ENCODE data around the gene FTSJ1.

The FTSJ1 gene

GRCh38 chrX:48492293-48492910, 16.4 kb downstream of the FTSJ1 start:
- Histone ChIP-seq H3K79me1 (ENCODE audit: low read length) (no peaks in the 10 kb centered on the region), H3K27ac (ENCODE audit: low read depth, low read length) (no peak overlapping the region)
- no CpG with 5 or more reads among the region's 7 CpGs for WGBS (ENCODE audit: extremely low coverage, insufficient coverage, low lambda C conversion rate)

DNA sequence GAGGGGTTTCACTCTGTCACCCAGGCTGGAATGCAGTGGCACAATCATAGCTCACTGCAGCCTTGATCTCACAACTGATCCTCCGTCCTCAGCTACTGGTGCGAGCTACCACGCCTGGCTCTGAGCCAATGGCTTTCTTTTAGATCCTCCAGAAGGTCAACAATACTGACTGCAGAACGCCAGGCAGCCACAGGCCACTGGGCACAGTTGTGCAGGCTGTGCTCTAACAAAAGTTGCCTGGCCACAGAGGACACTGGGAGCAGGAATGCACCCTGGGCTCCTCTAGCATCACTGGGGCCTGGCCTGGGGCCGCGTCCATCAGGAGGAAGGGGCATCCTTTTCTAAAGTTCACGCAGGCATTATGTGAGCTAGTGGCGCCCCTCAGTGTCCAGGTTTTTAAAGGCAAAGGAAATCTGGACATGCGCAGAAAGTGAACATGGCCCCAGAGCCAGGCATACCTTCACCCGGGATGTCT, 17.9 kb downstream of the FTSJ1 start:
- Histone ChIP-seq H2BK15ac (replicated peaks; ENCODE audit: low read depth) (no peak overlapping the region), H3K27me3 (ENCODE audit: insufficient read depth, low read length, poor library complexity) (no peaks in the 10 kb centered on the region), H3K18ac (ENCODE audit: low read length) (no peak overlapping the region), H2BK5ac (ENCODE audit: low read length) (no peak overlapping the region), H3K4ac (ENCODE audit: low read depth, low read length) (no peak overlapping the region), H2AK5ac (ENCODE audit: low read length) (no peak overlapping the region), H3K4me1 (ENCODE audit: control insufficient read depth, low read depth, low read length) (no peaks in the 10 kb centered on the region), H3K27ac (ENCODE audit: low read depth, low read length) (no peak overlapping the region), H3K56ac (ENCODE audit: low read length) (no peak overlapping the region), H3K23ac (ENCODE audit: low read length) (no peak overlapping the region), H3K4me3 (ENCODE audit: low read length) (no peak overlapping the region), H2BK120ac (ENCODE audit: low read depth, low read length) (no peak overlapping the region), H3K79me1 (ENCODE audit: low read length) (no peaks in the 10 kb centered on the region), H3K4me2 (ENCODE audit: low read length) (no peak overlapping the region), H4K5ac (ENCODE audit: low read length) (no peak overlapping the region), H4K8ac (ENCODE audit: low read depth, low read length) (no peak overlapping the region), H3K9ac (ENCODE audit: low read length) (no peak overlapping the region), H3K36me3 (ENCODE audit: control insufficient read depth, insufficient read depth, low read length) (no peaks in the 10 kb centered on the region), H3K79me2 (ENCODE audit: control insufficient read depth, insufficient read depth, low read length) (no peaks in the 10 kb centered on the region)
- peak; percentile 77 for DNase-seq
- WGBS (ENCODE audit: extremely low coverage, insufficient coverage, low lambda C conversion rate) = no CpG with 5 or more reads among the region's 10 CpGs

More at GRCh38 chrX:48492293-48492910, 16.4 kb downstream of the FTSJ1 start:
- Histone ChIP-seq H3K79me2 (ENCODE audit: control insufficient read depth, insufficient read depth, low read length) (no peaks in the 10 kb centered on the region), H4K8ac (ENCODE audit: low read depth, low read length) (no peak overlapping the region), H3K27me3 (ENCODE audit: insufficient read depth, low read length, poor library complexity) (no peaks in the 10 kb centered on the region), H4K5ac (ENCODE audit: low read length) (no peak overlapping the region), H2BK120ac (ENCODE audit: low read depth, low read length) (no peak overlapping the region), H3K56ac (ENCODE audit: low read length) (no peak overlapping the region), H3K18ac (ENCODE audit: low read length) (no peak overlapping the region), H2BK15ac (replicated peaks; ENCODE audit: low read depth) (no peak overlapping the region), H2BK5ac (ENCODE audit: low read length) (no peak overlapping the region), H3K36me3 (ENCODE audit: control insufficient read depth, insufficient read depth, low read length) (no peaks in the 10 kb centered on the region), H3K4me2 (ENCODE audit: low read length) (no peak overlapping the region), H3K4me1 (ENCODE audit: control insufficient read depth, low read depth, low read length) (no peaks in the 10 kb centered on the region), H3K9ac (ENCODE audit: low read length) (no peak overlapping the region), H3K23ac (ENCODE audit: low read length) (no peak overlapping the region), H3K4me3 (ENCODE audit: low read length) (no peak overlapping the region), H3K4ac (ENCODE audit: low read depth, low read length) (no peak overlapping the region), H2AK5ac (ENCODE audit: low read length) (no peak overlapping the region)
- no peak for DNase-seq

DNA sequence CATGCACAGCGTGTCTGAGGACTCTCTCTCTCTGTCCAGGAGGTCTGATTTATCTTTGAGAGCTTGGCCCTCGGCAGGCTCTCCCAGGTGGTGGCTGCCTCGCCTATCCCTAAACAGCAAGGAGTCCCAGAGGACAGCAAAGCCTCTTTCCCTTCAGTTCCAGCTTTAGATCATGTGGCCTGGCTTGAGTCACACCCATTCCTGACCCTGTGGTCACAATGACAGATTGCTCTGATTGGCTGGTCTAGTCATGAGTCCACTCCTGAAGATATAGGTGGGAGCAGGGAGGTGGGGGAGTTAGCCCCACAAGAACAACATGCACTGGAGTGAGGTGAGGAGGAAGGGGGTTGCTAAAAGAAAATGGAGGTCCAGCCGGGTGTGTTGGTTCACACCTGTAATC, 20.7 kb downstream of the FTSJ1 start:
- H4K5ac ChIP-seq (ENCODE audit: low read length) = no peak overlapping the region
- no peak overlapping the region for H4K8ac ChIP-seq (ENCODE audit: low read depth, low read length)
- H3K27me3 ChIP-seq (ENCODE audit: insufficient read depth, low read length, poor library complexity) = no peaks in the 10 kb centered on the region
- no peak overlapping the region for H2BK120ac ChIP-seq (ENCODE audit: low read depth, low read length)
- H3K79me2 ChIP-seq (ENCODE audit: control insufficient read depth, insufficient read depth, low read length) = no peaks in the 10 kb centered on the region
- no CpG with 5 or more reads among the region's 4 CpGs for WGBS (ENCODE audit: extremely low coverage, insufficient coverage, low lambda C conversion rate)
- H2BK5ac ChIP-seq (ENCODE audit: low read length) = no peak overlapping the region
- H3K4me2 ChIP-seq (ENCODE audit: low read length) = no peak overlapping the region
- H3K56ac ChIP-seq (ENCODE audit: low read length) = no peak overlapping the region
- H3K36me3 ChIP-seq (ENCODE audit: control insufficient read depth, insufficient read depth, low read length) = no peaks in the 10 kb centered on the region
- no peak overlapping the region for H3K4ac ChIP-seq (ENCODE audit: low read depth, low read length)
- H3K18ac ChIP-seq (ENCODE audit: low read length) = no peak overlapping the region
- no peak for DNase-seq
- H3K9ac ChIP-seq (ENCODE audit: low read length) = no peak overlapping the region
- H2BK15ac ChIP-seq (replicated peaks; ENCODE audit: low read depth) = no peak overlapping the region
- H3K23ac ChIP-seq (ENCODE audit: low read length) = no peak overlapping the region
- no peak overlapping the region for H3K4me3 ChIP-seq (ENCODE audit: low read length)
- no peaks in the 10 kb centered on the region for H3K4me1 ChIP-seq (ENCODE audit: control insufficient read depth, low read depth, low read length)
- no peaks in the 10 kb centered on the region for H3K79me1 ChIP-seq (ENCODE audit: low read length)
- no peak overlapping the region for H2AK5ac ChIP-seq (ENCODE audit: low read length)
- no peak overlapping the region for H3K27ac ChIP-seq (ENCODE audit: low read depth, low read length)

DNA sequence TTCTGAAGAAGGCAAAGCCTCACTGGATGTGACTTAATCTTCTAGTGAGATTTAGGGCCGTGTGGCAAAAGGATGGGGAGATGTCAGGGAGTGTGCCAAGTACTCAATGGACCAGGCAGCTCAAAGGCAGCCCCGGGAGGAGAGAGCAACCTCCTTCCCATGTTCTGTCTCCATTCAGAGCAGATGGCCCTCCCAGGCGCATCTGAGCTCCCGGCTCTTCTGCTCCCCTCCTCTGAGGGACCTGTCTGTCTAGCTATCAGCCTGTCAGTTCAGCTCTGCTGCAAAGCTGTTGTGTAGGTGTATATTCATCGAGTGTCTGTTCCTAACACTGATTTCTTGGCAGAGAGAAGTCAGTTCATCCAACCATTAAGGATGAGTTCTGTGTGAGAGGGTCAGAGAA, 21.9 kb downstream of the FTSJ1 start:
- WGBS (ENCODE audit: extremely low coverage, insufficient coverage, low lambda C conversion rate) = no CpG with 5 or more reads among the region's 5 CpGs
- no peak for DNase-seq
- no peak overlapping the region for H3K4me2 ChIP-seq (ENCODE audit: low read length)

DNA sequence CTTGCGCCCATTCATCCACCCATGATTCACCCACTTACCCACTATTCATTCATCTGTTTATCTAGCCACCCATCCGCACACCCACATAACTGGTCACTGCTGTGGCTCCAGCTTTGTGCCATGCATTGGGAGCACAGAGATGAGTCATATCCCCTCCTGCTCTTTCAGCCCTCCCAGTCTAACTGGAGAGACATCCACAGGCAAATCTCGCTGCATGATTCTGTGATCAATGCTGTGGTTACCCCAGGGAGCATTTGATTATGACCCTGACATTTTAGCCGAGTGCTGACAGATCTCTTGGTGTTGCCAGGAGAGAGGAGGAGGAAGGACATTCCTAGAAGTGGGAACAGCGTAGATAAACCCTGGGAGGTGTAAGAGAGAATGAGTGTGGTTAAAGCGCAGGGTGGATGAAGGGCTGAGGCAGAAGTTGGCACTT, 22.4 kb downstream of the FTSJ1 start:
- H3K23ac ChIP-seq (ENCODE audit: low read length) = no peak overlapping the region
- H4K5ac ChIP-seq (ENCODE audit: low read length) = no peak overlapping the region
- no peak overlapping the region for H2BK120ac ChIP-seq (ENCODE audit: low read depth, low read length)
- H3K18ac ChIP-seq (ENCODE audit: low read length) = no peak overlapping the region
- no peaks in the 10 kb centered on the region for H3K79me1 ChIP-seq (ENCODE audit: low read length)
- H2BK15ac ChIP-seq (replicated peaks; ENCODE audit: low read depth) = no peak overlapping the region
- H3K9ac ChIP-seq (ENCODE audit: low read length) = no peak overlapping the region
- H3K27me3 ChIP-seq (ENCODE audit: insufficient read depth, low read length, poor library complexity) = no peaks in the 10 kb centered on the region
- H2BK5ac ChIP-seq (ENCODE audit: low read length) = no peak overlapping the region
- H3K4ac ChIP-seq (ENCODE audit: low read depth, low read length) = no peak overlapping the region
- no peak overlapping the region for H3K4me2 ChIP-seq (ENCODE audit: low read length)
- H2AK5ac ChIP-seq (ENCODE audit: low read length) = no peak overlapping the region
- no peak overlapping the region for H4K8ac ChIP-seq (ENCODE audit: low read depth, low read length)
- no peak overlapping the region for H3K56ac ChIP-seq (ENCODE audit: low read length)
- no peaks in the 10 kb centered on the region for H3K79me2 ChIP-seq (ENCODE audit: control insufficient read depth, insufficient read depth, low read length)
- H3K4me1 ChIP-seq (ENCODE audit: control insufficient read depth, low read depth, low read length) = no peaks in the 10 kb centered on the region
- H3K4me3 ChIP-seq (ENCODE audit: low read length) = no peak overlapping the region
- no CpG with 5 or more reads among the region's 6 CpGs for WGBS (ENCODE audit: extremely low coverage, insufficient coverage, low lambda C conversion rate)
- H3K36me3 ChIP-seq (ENCODE audit: control insufficient read depth, insufficient read depth, low read length) = no peaks in the 10 kb centered on the region
- DNase-seq = no peak
- no peak overlapping the region for H3K27ac ChIP-seq (ENCODE audit: low read depth, low read length)

More for the DNA sequence above, 21.9 kb downstream of the FTSJ1 start:
- Histone ChIP-seq H2AK5ac (ENCODE audit: low read length) (no peak overlapping the region), H3K27ac (ENCODE audit: low read depth, low read length) (no peak overlapping the region), H3K79me1 (ENCODE audit: low read length) (no peaks in the 10 kb centered on the region), H3K27me3 (ENCODE audit: insufficient read depth, low read length, poor library complexity) (no peaks in the 10 kb centered on the region), H3K4me3 (ENCODE audit: low read length) (no peak overlapping the region), H3K23ac (ENCODE audit: low read length) (no peak overlapping the region), H3K18ac (ENCODE audit: low read length) (no peak overlapping the region), H3K36me3 (ENCODE audit: control insufficient read depth, insufficient read depth, low read length) (no peaks in the 10 kb centered on the region), H2BK5ac (ENCODE audit: low read length) (no peak overlapping the region), H4K5ac (ENCODE audit: low read length) (no peak overlapping the region), H3K4ac (ENCODE audit: low read depth, low read length) (no peak overlapping the region), H3K56ac (ENCODE audit: low read length) (no peak overlapping the region), H3K79me2 (ENCODE audit: control insufficient read depth, insufficient read depth, low read length) (no peaks in the 10 kb centered on the region), H3K4me1 (ENCODE audit: control insufficient read depth, low read depth, low read length) (no peaks in the 10 kb centered on the region), H4K8ac (ENCODE audit: low read depth, low read length) (no peak overlapping the region), H3K9ac (ENCODE audit: low read length) (no peak overlapping the region), H2BK120ac (ENCODE audit: low read depth, low read length) (no peak overlapping the region), H2BK15ac (replicated peaks; ENCODE audit: low read depth) (no peak overlapping the region)

GRCh38 chrX:48504261-48504660, 28.3 kb downstream of the FTSJ1 start:
- Histone ChIP-seq H3K79me2 (ENCODE audit: control insufficient read depth, insufficient read depth, low read length) (no peaks in the 10 kb centered on the region), H2BK120ac (ENCODE audit: low read depth, low read length) (no peak overlapping the region), H3K18ac (ENCODE audit: low read length) (no peak overlapping the region), H3K4me1 (ENCODE audit: control insufficient read depth, low read depth, low read length) (no peaks in the 10 kb centered on the region), H3K79me1 (ENCODE audit: low read length) (no peaks in the 10 kb centered on the region), H3K4me3 (ENCODE audit: low read length) (no peak overlapping the region), H3K4ac (ENCODE audit: low read depth, low read length) (no peak overlapping the region), H4K8ac (ENCODE audit: low read depth, low read length) (no peak overlapping the region), H3K56ac (ENCODE audit: low read length) (no peak overlapping the region), H3K9ac (ENCODE audit: low read length) (no peak overlapping the region), H2AK5ac (ENCODE audit: low read length) (no peak overlapping the region), H3K27ac (ENCODE audit: low read depth, low read length) (no peak overlapping the region), H3K27me3 (ENCODE audit: insufficient read depth, low read length, poor library complexity) (no peaks in the 10 kb centered on the region), H4K5ac (ENCODE audit: low read length) (no peak overlapping the region), H2BK5ac (ENCODE audit: low read length) (no peak overlapping the region), H2BK15ac (replicated peaks; ENCODE audit: low read depth) (no peak overlapping the region), H3K36me3 (ENCODE audit: control insufficient read depth, insufficient read depth, low read length) (no peaks in the 10 kb centered on the region), H3K4me2 (ENCODE audit: low read length) (no peak overlapping the region), H3K23ac (ENCODE audit: low read length) (no peak overlapping the region)
- WGBS (ENCODE audit: extremely low coverage, insufficient coverage, low lambda C conversion rate) = no CpG with 5 or more reads among the region's 7 CpGs
- no peak for DNase-seq

Data from mesendoderm (in vitro differentiated cells).